K562 (cell line): ENCODE data around the gene LRRK1. TPM values are rescaled to one million over a fixed set of nuclear protein-coding genes. Genes with fewer than 3 reads are reported as not detected.
A peak's percentile ranks its signal among the peaks of the same experiment; 100 is the strongest.

Experiments
- ATAC-seq: fragments of 200-7000 bp; cut with Tn5 transposase; 3 replicates; pipeline ENCODE4 v1.9.1; 2020; ENCODE audit warnings: moderate library complexity
- BruUV-seq: library from RNA; stranded (reverse); fragments of 400-500 nt; replicated peaks from 2 replicates; lab custom pipeline; 2021; lab: Mats Ljungman, UMichigan
- CTCF ChIA-PET: fragments of 300-600 bp; formaldehyde crosslinking; extraction: SDS; loops from one replicate; lab custom pipeline; 2021; ENCODE audit warnings: low intra/inter-chr PET ratio; lab: Yijun Ruan, JAX
- POLR2A ChIA-PET: fragments of 300-600, 350-650 bp; sonication (Branson Sonifier 250); formaldehyde crosslinking; extraction: SDS; loops from one replicate; lab custom pipeline; 2021; ENCODE audit warnings: antibody characterized with exemption, inconsistent platforms; lab: Yijun Ruan, JAX
- DNase-seq, 4 experiments: peaks; one replicate each; pipeline versions ENCODE4 v3.0.0 to v3.0.0-alpha.2; 2011 to 2018; ENCODE audit warnings: low spot score in 3 of 4, mixed read lengths in 3 of 4; ENCODE audit errors: extremely low read depth in 1 of 4
- FAIRE-seq: peaks from 2 replicates; lab custom pipeline; 2011; peaks lifted over from hg19 to GRCh38; lab: Jason Lieb, UNC
- H2AFZ ChIP-seq: 2 replicates; pipeline ENCODE4 v1.6.0; 2011; ENCODE audit warnings: low read depth, low read length, control low read depth, inconsistent platforms
- H3K27ac ChIP-seq: fragments of 200-600 bp; 3 replicates; pipeline ENCODE4 v1.8.0; 2011; ENCODE audit warnings: low read depth, mild to moderate bottlenecking, control low read depth, inconsistent platforms, low read length, moderate library complexity, mixed read lengths; ENCODE audit errors: extremely low read depth
- H3K27me3 ChIP-seq, 2 experiments: fragments of 300-600 bp in 1 of 2; 2 replicates in 1 of 2; 3 replicates in 1 of 2; pipeline versions ENCODE4 v1.6.0 to v1.8.0; 2011; ENCODE audit warnings: inconsistent platforms in 2 of 2, low read length in 2 of 2, mild to moderate bottlenecking in 1 of 2, mixed read lengths in 1 of 2, moderate library complexity in 1 of 2; ENCODE audit not compliant: control insufficient read depth in 2 of 2, insufficient read depth in 2 of 2
- H3K36me3 ChIP-seq: fragments of 300-600 bp; 3 replicates; pipeline ENCODE4 v1.8.0; 2011; ENCODE audit warnings: mild to moderate bottlenecking, low read length, inconsistent platforms; ENCODE audit not compliant: control insufficient read depth, insufficient read depth
- H3K4me1 ChIP-seq, 2 experiments: fragments of 200-600 bp in 1 of 2; replicated peaks in 1 of 2; 2 replicates in 1 of 2; 3 replicates in 1 of 2; pipeline versions ENCODE4 v1.5.1 to v1.8.0; 2011; ENCODE audit warnings: inconsistent platforms in 2 of 2, low read length in 2 of 2, mild to moderate bottlenecking in 1 of 2, mixed read lengths in 1 of 2, moderate library complexity in 1 of 2; ENCODE audit not compliant: control insufficient read depth in 2 of 2, insufficient read depth in 2 of 2
- H3K4me2 ChIP-seq: 2 replicates; pipeline ENCODE4 v1.6.1; 2011; ENCODE audit warnings: low read length, control low read depth, inconsistent platforms, mixed read lengths; ENCODE audit not compliant: insufficient read depth
- H3K4me3 ChIP-seq: fragments of 200-600 bp; sonication (generic), shearing (Covaris generic); 2 replicates; pipeline ENCODE4 v1.5.1; 2016; ENCODE audit warnings: control low read depth, inconsistent platforms
- H3K79me2 ChIP-seq: fragments of 200-600 bp; 3 replicates; pipeline ENCODE4 v1.8.0; 2011; ENCODE audit warnings: low read length, inconsistent platforms; ENCODE audit not compliant: control insufficient read depth, insufficient read depth
- H3K9ac ChIP-seq, 2 experiments: 2 replicates each; pipeline versions ENCODE4 v1.6.0 to v1.6.1; 2011; ENCODE audit warnings: low read depth in 2 of 2, low read length in 2 of 2, control low read depth in 1 of 2, inconsistent platforms in 1 of 2, mild to moderate bottlenecking in 1 of 2, mixed read lengths in 1 of 2; ENCODE audit not compliant: insufficient read depth in 1 of 2
- H3K9me1 ChIP-seq: one replicate; pipeline ENCODE4 v1.6.0; 2011; ENCODE audit warnings: inconsistent platforms, mild to moderate bottlenecking, low read length, moderate library complexity; ENCODE audit not compliant: control insufficient read depth, insufficient read depth
- H3K9me3 ChIP-seq: replicated peaks from 2 replicates; pipeline ENCODE4 v1.5.1; 2011; ENCODE audit warnings: low read depth, low read length, inconsistent platforms; ENCODE audit not compliant: control insufficient read depth, insufficient read depth
- H4K20me1 ChIP-seq: replicated peaks from 2 replicates; pipeline ENCODE4 v1.6.1; 2011; ENCODE audit warnings: low read length, inconsistent platforms, mixed read lengths; ENCODE audit not compliant: control insufficient read depth, insufficient read depth
- HOMEZ ChIP-seq: fragments of 250-450 bp; sonication (Bioruptor Pico); IDR thresholded peaks from 2 replicates; pipeline ENCODE4 v1.4.0; 2020; ENCODE audit warnings: mild to moderate bottlenecking, moderate library complexity
- YY1 ChIP-seq, 3 experiments: IDR thresholded peaks; 2 replicates each; pipeline ENCODE4 v1.6.1; 2011; ENCODE audit warnings: low read length in 2 of 3, mild to moderate bottlenecking in 2 of 3, moderate library complexity in 2 of 3, borderline replicate concordance in 1 of 3, control low read depth in 1 of 3, low read depth in 1 of 3; ENCODE audit not compliant: insufficient read depth in 3 of 3, insufficient replicate concordance in 2 of 3, control insufficient read depth in 1 of 3, insufficient read length in 1 of 3; ENCODE audit errors: extremely low read depth in 1 of 3
- WGBS: fragments of 100-300 bp; shearing (Covaris generic); methylation state at CpG from one replicate; pipeline ENCODE4 v1.1.6; 2016; ENCODE audit warnings: low coverage, mixed read lengths; ENCODE audit not compliant: insufficient coverage; ENCODE audit errors: missing lambda C conversion rate; 5-methylcytosine and 5-hydroxymethylcytosine counted together
- in situ Hi-C: fragments of 300-500 bp; cut with MboI; formaldehyde crosslinking; loops from 4 replicates; pipeline ENCODE4 v1.15.0; 2018; ENCODE audit warnings: inconsistent platforms, mixed read lengths
- intact Hi-C: fragments of 100-400 bp; cut with micrococcal nuclease; formaldehyde crosslinking; loops from 2 replicates; pipeline ENCODE4 v1.14.2; 2022
- polyA plus RNA-seq, 8 experiments: library from polyadenylated mRNA; depleted of rRNA in 4 of 8; stranded (reverse) in 5 of 8; unstranded in 3 of 8; fragments of >200 nt; fragmentation: Nextera tagmentation in 2 of 8; fragmentation: Illumina TruSeq in 1 of 8; extraction: Ambion mirVana in 2 of 8; extraction: Trizol in 1 of 8; gene quantifications; 2 replicates each; pipeline versions ENCODE4 v1.2.1 to v1.2.3, GENCODE V29; 2011 to 2014; ENCODE audit warnings: inconsistent platforms in 1 of 8, missing spikeins in 1 of 8
- total RNA-seq, 7 experiments: library from RNA; depleted of rRNA in 6 of 7; stranded (reverse); fragments of >200 nt in 6 of 7; fragmentation: Illumina TruSeq in 2 of 7; extraction: Trizol in 2 of 7; gene quantifications; 2 replicates each; pipeline versions ENCODE4 v1.2.1 to v1.2.3, GENCODE V29; 2011 to 2021; ENCODE audit warnings: low replicate concordance in 1 of 7

LRRK1 gene
- total and polyA plus RNA-seq, 9 of the 15 experiments (the other 6 are each of a cell fraction or from before 2014, with no cell fraction given) = 0.01 to 1.5 (median 0.11) TPM

DNA sequence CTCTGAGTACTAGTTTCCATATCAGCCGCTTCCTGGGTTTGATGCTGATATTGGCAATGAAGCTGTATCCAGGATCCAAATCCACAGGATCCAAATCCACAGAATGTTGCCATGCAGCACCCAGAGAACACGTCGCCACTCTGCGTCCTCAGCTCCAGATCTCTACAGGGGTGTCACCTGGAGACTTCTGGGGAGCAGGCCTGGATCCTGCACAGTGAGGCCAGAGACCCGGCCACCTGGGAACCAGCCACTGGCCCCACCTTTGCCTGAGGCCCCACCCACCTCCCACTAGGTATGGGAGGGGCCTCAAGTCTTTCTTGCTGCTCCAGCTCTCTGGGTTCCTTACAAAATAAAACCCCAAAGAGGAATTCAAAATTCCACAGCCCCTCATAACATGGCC, 123.9 kb downstream of the LRRK1 start:
- ChIA-PET POLR2A (no interaction called here), CTCF (no interaction called here)
- ATAC-seq = 0 out of 3 replicates have a peak, but pooled peaks have one; percentile 42
- Histone ChIP-seq H3K27me3 (peaks cover 46 to 52% of the 10 kb centered on the region in 2 experiments), H3K4me3 (no peak overlapping the region), H3K27ac (no peak overlapping the region), H3K79me2 (no peaks in the 10 kb centered on the region), H3K9me1 (peaks cover 4% of the 10 kb centered on the region), H3K36me3 (no peaks in the 10 kb centered on the region), H3K9ac (no peak overlapping the region), H4K20me1 (peaks cover 6% of the 10 kb centered on the region; the same call in 1 of the 2 replicates), H3K4me1 (no peaks in the 10 kb centered on the region), H3K9me3 (no peaks in the 10 kb centered on the region), H2AFZ (no peak overlapping the region), H3K4me2 (no peak overlapping the region)
- FAIRE-seq = no peak
- in situ Hi-C loops (no loop called here), intact Hi-C loops (no loop called here)
- no peak for DNase-seq
- WGBS = 7% methylated on average over 5 of the region's 5 CpGs
- TF ChIP-seq HOMEZ (CRISPR knock-in tag) (no peak), YY1 (IDR thresholded peaks at IDR 0.05; ENCODE audit: borderline replicate concordance in 1 of 3, control insufficient read depth in 1 of 3, extremely low read depth in 1 of 3, insufficient read depth in 3 of 3, insufficient read length in 1 of 3, insufficient replicate concordance in 2 of 3, low read depth in 1 of 3, low read length in 2 of 3) (no peak)
- BruUV-seq = no TSS peak
